Stimulated activated CD4-positive, alpha-beta T cell treated with anti-CD3 and anti-CD28 coated beads, TNF-alpha, amount 100 ng/mL, for 4 hours (primary cell): ENCODE data around the gene ACSL5.
"Not testable (repeated sequence)": the region's sequence is repeated elsewhere in the genome, so short reads cannot be mapped to it uniquely, and the experiment has no call there.

Experiments
- DNase-seq, 3 experiments: peaks; one replicate each; pipeline ENCODE4 v3.0.0-alpha.2; 2020; ENCODE audit warnings: low read depth in 3 of 3

ACSL5 gene

GRCh38 chr10:112349521-112350085 is 24.3 kb upstream of the ACSL5 start:
- DNase-seq, result no peak

GRCh38 chr10:112351146-112351545 is 22.8 kb upstream of the ACSL5 start:
- DNase-seq, result no peak

GRCh38 chr10:112352044-112352443 is 21.9 kb upstream of the ACSL5 start:
- no peak for DNase-seq

- DNase-seq, result no peak
These were observed 20.9 kb upstream of the ACSL5 start for GRCh38 chr10:112353046-112353445.

GRCh38 chr10:112356686-112357085 is 17.2 kb upstream of the ACSL5 start:
- DNase-seq, result no peak

GRCh38 chr10:112359606-112360307 is 14.2 kb upstream of the ACSL5 start:
- DNase-seq, result no peak

GRCh38 chr10:112360308-112361270 is 13.3 kb upstream of the ACSL5 start:
- DNase-seq, result no peak

- DNase-seq, result no peak
These were observed 11.8 kb upstream of the ACSL5 start for GRCh38 chr10:112361951-112362751.

GRCh38 chr10:112362833-112363232 is 11.1 kb upstream of the ACSL5 start:
- DNase-seq, result no peak

- no peak for DNase-seq
These were observed 9.9 kb upstream of the ACSL5 start for GRCh38 chr10:112363696-112364688.

- no peak for DNase-seq
These were observed 8.9 kb upstream of the ACSL5 start for GRCh38 chr10:112365014-112365432.

GRCh38 chr10:112365451-112365850 is 8.5 kb upstream of the ACSL5 start:
- no peak for DNase-seq

GRCh38 chr10:112366992-112367391 is 6.9 kb upstream of the ACSL5 start:
- DNase-seq, result no peak

- no peak for DNase-seq
These were observed 6.4 kb upstream of the ACSL5 start for GRCh38 chr10:112367516-112367915.

- DNase-seq, result no peak
These were observed 4.2 kb upstream of the ACSL5 start for GRCh38 chr10:112369495-112370423.

- no peak for DNase-seq
These were observed 3.5 kb upstream of the ACSL5 start for GRCh38 chr10:112370424-112370819.

- DNase-seq, result not testable (repeated sequence)
These were observed 2.6 kb upstream of the ACSL5 start for GRCh38 chr10:112371326-112371725.

GRCh38 chr10:112372182-112372810 is 1.6 kb upstream of the ACSL5 start:
- not testable (repeated sequence) for DNase-seq
